Stimulated activated effector memory CD8-positive, alpha-beta T cell treated with anti-CD3 and anti-CD28 coated beads, Interleukin-12 subunit alpha, Interleukin-12 subunit beta, amount 100 ng/mL, for 72 hours (primary cell): ENCODE measurements around the gene COL25A1.
"Not testable (repeated sequence)": the region's sequence is repeated elsewhere in the genome, so short reads cannot be mapped to it uniquely, and the experiment has no call there.

Source experiments
- ATAC-seq: fragments of 150-1000 bp; cut with Tn5 transposase; 2 replicates; pipeline ENCODE4 v1.10.0; 2021
- DNase-seq, 2 donors: peaks; one replicate each; pipeline ENCODE4 v3.0.0; 2021 to 2022; ENCODE audit warnings: low spot score in 2 of 2
- H3K27ac Mint-ChIP-seq: one replicate; pipeline ENCODE4 v1.8.0; 2022; ENCODE audit warnings: mild to moderate bottlenecking, mixed read lengths
- H3K36me3 Mint-ChIP-seq: one replicate; pipeline ENCODE4 v1.8.0; 2022; ENCODE audit warnings: mild to moderate bottlenecking, mixed read lengths
- H3K4me1 Mint-ChIP-seq: one replicate; pipeline ENCODE4 v1.8.0; 2022; ENCODE audit warnings: mixed read lengths
- H3K4me3 Mint-ChIP-seq: one replicate; pipeline ENCODE4 v1.8.0; 2022; ENCODE audit warnings: mild to moderate bottlenecking, mixed read lengths
- H3K9me3 Mint-ChIP-seq: one replicate; pipeline ENCODE4 v1.8.0; 2022; ENCODE audit warnings: mixed read lengths

The COL25A1 gene

GRCh38 chr4:108991551-108992328 lies 310.7 kb downstream of the COL25A1 start:
- Mint-ChIP-seq H3K27ac (no peak overlapping the region), H3K4me1 (no peaks in the 10 kb centered on the region), H3K36me3 (no peaks in the 10 kb centered on the region), H3K4me3 (no peak overlapping the region), H3K9me3 (peaks cover under 1% of the 10 kb centered on the region)
- no peak for DNase-seq
- no peak for ATAC-seq

DNA sequence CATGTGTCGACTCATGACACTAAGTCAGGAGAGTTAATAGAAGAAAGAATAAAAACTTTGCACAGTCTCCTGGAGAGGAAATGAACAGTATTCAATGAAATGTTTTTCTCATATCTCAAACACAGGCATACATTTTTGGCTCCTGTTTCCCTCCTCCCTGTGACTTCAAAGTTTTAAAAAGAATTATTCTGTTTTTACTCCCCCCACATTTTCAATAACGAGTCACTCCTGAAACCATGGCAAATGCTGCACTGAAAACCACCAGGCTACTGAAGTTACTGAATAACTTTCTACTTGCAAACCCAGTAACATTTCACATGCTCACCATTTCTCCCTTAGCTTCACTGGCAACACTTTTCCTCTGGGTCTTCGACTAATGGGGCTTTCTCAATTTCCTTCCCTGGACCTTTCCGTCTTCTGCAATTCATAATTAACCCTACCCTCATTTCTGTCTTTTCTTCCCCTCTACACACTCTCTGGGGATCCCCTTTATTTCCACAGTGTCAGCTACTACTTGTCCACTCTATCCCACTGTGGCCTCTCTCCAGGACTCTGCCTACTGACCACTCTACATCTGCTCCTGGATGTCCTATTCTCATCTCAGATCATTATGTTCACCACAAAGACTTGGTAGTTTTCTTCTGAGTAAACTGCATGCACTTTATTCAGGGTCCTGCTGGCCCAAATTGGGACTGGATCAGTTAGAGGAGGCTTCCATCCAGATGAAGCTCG lies 313.8 kb downstream of the COL25A1 start:
- no peaks in the 10 kb centered on the region for H3K9me3 Mint-ChIP-seq
- H3K4me1 Mint-ChIP-seq, result no peaks in the 10 kb centered on the region
- no peak for ATAC-seq
- no peak overlapping the region for H3K27ac Mint-ChIP-seq
- H3K36me3 Mint-ChIP-seq, result no peaks in the 10 kb centered on the region
- DNase-seq, result no peak
- no peak overlapping the region for H3K4me3 Mint-ChIP-seq

DNA sequence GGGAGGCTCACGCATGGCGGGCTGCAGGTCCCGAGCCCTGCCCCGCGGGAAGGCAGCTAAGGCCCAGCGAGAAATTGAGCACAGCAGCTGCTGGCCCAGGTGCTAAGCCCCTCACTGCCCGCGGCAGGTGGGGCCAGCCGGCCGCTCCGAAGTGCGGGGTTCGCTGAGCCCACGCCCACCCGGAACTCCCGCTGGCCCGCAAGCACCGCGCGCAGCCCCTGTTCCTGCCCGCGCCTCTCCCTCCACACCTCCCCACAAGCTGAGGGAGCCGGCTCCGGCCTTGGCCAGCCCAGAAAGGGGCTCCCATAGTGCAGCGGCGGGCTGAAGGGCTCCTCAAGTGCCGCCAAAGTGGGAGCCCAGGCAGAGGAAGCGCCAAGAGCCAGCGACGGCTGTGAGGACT lies 318.0 kb downstream of the COL25A1 start:
- not testable (repeated sequence) for H3K36me3 Mint-ChIP-seq

DNA sequence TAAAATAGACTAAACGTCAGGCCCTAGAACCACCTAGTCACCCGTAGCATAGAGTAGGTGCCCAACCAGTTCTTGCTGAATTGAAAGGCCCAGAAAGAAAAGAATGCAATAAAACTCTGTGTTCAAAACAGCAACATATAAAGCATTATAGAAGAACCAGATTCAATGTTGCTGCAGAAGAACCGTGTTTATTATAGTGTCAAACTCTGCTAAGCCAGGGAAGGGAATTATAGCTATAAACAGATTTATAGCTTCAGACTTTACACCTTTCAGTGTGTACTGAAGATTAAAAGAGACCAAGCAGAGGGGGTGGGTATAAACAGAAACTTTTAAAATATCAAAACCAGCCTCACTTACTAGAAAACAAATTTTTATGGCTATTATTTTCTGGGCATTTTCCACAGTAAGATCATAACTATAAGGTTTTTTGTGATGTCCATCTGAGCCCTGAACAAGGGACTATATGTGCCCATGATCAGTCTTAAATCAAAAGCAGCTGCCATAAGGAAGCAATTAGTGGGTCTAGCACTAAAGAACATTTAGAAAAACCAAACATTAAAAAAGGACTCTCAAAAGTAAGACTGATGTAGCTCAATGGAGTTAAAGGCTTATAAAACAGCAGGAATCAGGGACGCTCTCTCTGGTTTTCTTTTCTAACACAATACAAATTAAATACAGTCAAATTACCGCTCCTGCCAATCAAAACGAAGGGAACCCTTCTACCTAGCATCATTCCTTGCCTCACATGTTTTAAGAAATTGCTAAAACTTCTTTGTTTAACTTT lies 319.9 kb downstream of the COL25A1 start:
- Mint-ChIP-seq H3K9me3 (no peaks in the 10 kb centered on the region), H3K27ac (no peak overlapping the region), H3K4me1 (no peaks in the 10 kb centered on the region), H3K4me3 (no peak overlapping the region), H3K36me3 (no peaks in the 10 kb centered on the region)
- ATAC-seq (no peak), DNase-seq (no peak)

More for the DNA sequence above, 318.0 kb downstream of the COL25A1 start:
- not testable (repeated sequence) for H3K4me3 Mint-ChIP-seq, H3K4me1 Mint-ChIP-seq, H3K27ac Mint-ChIP-seq, H3K9me3 Mint-ChIP-seq, ATAC-seq, DNase-seq

GRCh38 chr4:108980455-108981239 lies 321.8 kb downstream of the COL25A1 start:
- Mint-ChIP-seq H3K9me3 (no peaks in the 10 kb centered on the region), H3K4me1 (no peaks in the 10 kb centered on the region), H3K27ac (no peak overlapping the region), H3K4me3 (no peak overlapping the region), H3K36me3 (no peaks in the 10 kb centered on the region)
- DNase-seq (no peak), ATAC-seq (no peak)

GRCh38 chr4:108979759-108980158 lies 322.7 kb downstream of the COL25A1 start:
- H3K27ac Mint-ChIP-seq, result no peak overlapping the region
- no peaks in the 10 kb centered on the region for H3K9me3 Mint-ChIP-seq

GRCh38 chr4:108978066-108978465 lies 324.4 kb downstream of the COL25A1 start:
- DNase-seq, result no peak
- Mint-ChIP-seq H3K4me3 (no peak overlapping the region), H3K36me3 (no peaks in the 10 kb centered on the region), H3K9me3 (no peaks in the 10 kb centered on the region), H3K27ac (no peak overlapping the region), H3K4me1 (no peaks in the 10 kb centered on the region)
- ATAC-seq, result no peak

More at GRCh38 chr4:108979759-108980158, 322.7 kb downstream of the COL25A1 start:
- DNase-seq (no peak), ATAC-seq (no peak)
- no peaks in the 10 kb centered on the region for H3K36me3 Mint-ChIP-seq
- H3K4me1 Mint-ChIP-seq, result no peaks in the 10 kb centered on the region
- H3K4me3 Mint-ChIP-seq, result no peak overlapping the region

DNA sequence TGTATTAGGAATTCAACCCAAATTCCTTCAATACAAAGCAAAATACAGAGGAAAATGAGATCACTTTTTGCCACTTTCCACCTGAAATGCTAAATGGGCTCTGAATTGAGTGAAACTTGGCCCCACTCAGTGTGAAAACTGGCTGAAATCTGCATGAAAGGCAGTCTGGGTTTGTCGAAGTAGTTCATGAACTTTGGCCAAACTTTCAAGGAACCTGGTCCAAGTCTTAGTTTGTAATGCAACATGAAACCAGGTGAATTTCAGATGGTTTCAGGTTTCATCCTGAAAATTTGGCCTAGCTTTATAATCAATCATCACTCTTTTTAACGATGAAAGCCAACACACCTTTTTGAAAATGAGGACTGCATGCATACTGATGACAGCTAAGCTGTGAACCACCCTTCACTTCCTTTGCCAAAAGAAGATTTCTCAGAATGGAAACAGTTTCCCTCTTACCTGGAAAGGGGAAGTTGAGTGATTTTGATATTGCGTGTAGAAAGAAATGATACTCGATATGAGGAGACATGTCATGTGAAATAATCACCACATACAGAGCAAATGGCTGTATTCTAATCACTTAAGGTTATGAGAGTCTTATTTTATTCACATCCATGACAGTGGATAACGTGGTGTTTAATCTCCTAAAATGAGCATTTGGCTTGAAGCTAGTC lies 329.7 kb downstream of the COL25A1 start:
- Mint-ChIP-seq H3K4me3 (no peak overlapping the region), H3K27ac (no peak overlapping the region), H3K36me3 (no peaks in the 10 kb centered on the region), H3K4me1 (no peaks in the 10 kb centered on the region), H3K9me3 (no peaks in the 10 kb centered on the region)
- DNase-seq, result no peak
- peak; percentile 86 for ATAC-seq

GRCh38 chr4:108971473-108971872 lies 331.0 kb downstream of the COL25A1 start:
- Mint-ChIP-seq H3K4me3 (no peak overlapping the region), H3K36me3 (no peaks in the 10 kb centered on the region), H3K27ac (no peak overlapping the region), H3K4me1 (no peaks in the 10 kb centered on the region), H3K9me3 (no peaks in the 10 kb centered on the region)
- no peak for ATAC-seq
- no peak for DNase-seq

GRCh38 chr4:108965472-108966076 lies 336.9 kb downstream of the COL25A1 start:
- no peak for DNase-seq
- H3K4me1 Mint-ChIP-seq, result no peaks in the 10 kb centered on the region

DNA sequence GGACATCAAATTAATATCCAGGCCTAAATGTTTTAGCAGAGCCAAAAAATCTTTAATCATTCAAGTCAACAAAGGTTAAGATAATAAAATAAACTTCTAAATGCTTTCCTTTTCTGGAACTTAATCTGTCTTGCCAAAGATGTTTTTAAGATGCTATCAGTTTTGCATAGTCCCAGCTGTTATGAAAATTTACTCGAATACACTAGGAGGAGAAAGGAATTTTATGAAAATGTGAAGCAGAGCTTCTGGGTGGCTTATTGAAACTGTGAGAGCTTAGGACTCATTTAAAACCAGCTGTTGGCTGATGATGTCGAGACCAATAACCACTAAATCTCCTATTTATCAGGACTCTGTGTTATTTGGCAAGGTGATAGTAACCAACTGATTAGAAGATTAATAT lies 337.4 kb downstream of the COL25A1 start:
- Mint-ChIP-seq H3K27ac (no peak overlapping the region), H3K4me1 (no peaks in the 10 kb centered on the region)
- ATAC-seq, result no peak

More at GRCh38 chr4:108965472-108966076, 336.9 kb downstream of the COL25A1 start:
- no peaks in the 10 kb centered on the region for H3K36me3 Mint-ChIP-seq
- ATAC-seq, result no peak
- no peak overlapping the region for H3K27ac Mint-ChIP-seq
- H3K9me3 Mint-ChIP-seq, result no peaks in the 10 kb centered on the region
- no peak overlapping the region for H3K4me3 Mint-ChIP-seq

GRCh38 chr4:108963910-108964309 lies 338.5 kb downstream of the COL25A1 start:
- no peak for ATAC-seq
- H3K27ac Mint-ChIP-seq, result no peak overlapping the region
- no peaks in the 10 kb centered on the region for H3K4me1 Mint-ChIP-seq
- DNase-seq, result no peak
- H3K9me3 Mint-ChIP-seq, result no peaks in the 10 kb centered on the region
- no peak overlapping the region for H3K4me3 Mint-ChIP-seq
- H3K36me3 Mint-ChIP-seq, result no peaks in the 10 kb centered on the region

More for the DNA sequence above, 337.4 kb downstream of the COL25A1 start:
- DNase-seq, result no peak
- no peak overlapping the region for H3K4me3 Mint-ChIP-seq
- H3K36me3 Mint-ChIP-seq, result no peaks in the 10 kb centered on the region
- H3K9me3 Mint-ChIP-seq, result no peaks in the 10 kb centered on the region

- H3K4me1 Mint-ChIP-seq, result no peaks in the 10 kb centered on the region
- H3K27ac Mint-ChIP-seq, result no peak overlapping the region
- no peaks in the 10 kb centered on the region for H3K9me3 Mint-ChIP-seq
- ATAC-seq, result no peak
- no peak for DNase-seq
- no peak overlapping the region for H3K4me3 Mint-ChIP-seq
- H3K36me3 Mint-ChIP-seq, result no peaks in the 10 kb centered on the region
Measured at GRCh38 chr4:108959491-108959890, 343.0 kb downstream of the COL25A1 start.

DNA sequence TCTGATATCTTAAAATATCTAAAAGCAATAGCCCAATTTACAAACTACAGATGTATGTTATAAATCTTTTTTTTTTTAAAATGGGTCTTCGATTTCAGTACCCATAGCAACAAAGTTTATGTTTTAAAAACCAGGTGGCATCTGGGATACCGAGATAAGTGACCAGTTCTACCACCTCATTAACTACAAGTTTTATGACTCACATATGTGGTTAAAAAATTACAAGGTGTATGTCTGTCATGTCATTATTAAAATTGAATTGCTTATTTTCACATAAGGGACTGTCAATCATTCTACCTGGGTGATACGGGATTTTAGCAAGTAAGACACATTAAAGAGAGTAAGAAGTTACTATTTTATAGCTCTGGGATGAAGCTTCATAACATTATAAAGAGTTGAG lies 347.6 kb downstream of the COL25A1 start:
- ATAC-seq (no peak), DNase-seq (no peak)
- Mint-ChIP-seq H3K36me3 (no peaks in the 10 kb centered on the region), H3K27ac (no peak overlapping the region), H3K4me1 (no peaks in the 10 kb centered on the region), H3K4me3 (no peak overlapping the region), H3K9me3 (no peaks in the 10 kb centered on the region)
